Activated T-cell treated with anti-CD3 and anti-CD28 coated beads, Interleukin-2, amount 50 U/mL, for 1 hour (primary cell): ENCODE results near the gene THSD4.

Source experiments
- DNase-seq: peaks from one replicate; pipeline ENCODE4 v3.0.0-alpha.2; 2020

THSD4 gene

GRCh38 chr15:71114887-71115566 lies at the start of gene THSD4:
TSS of gene THSD4 (plus strand) at chr15:71115471.
- DNase-seq = peak; percentile 59

DNA sequence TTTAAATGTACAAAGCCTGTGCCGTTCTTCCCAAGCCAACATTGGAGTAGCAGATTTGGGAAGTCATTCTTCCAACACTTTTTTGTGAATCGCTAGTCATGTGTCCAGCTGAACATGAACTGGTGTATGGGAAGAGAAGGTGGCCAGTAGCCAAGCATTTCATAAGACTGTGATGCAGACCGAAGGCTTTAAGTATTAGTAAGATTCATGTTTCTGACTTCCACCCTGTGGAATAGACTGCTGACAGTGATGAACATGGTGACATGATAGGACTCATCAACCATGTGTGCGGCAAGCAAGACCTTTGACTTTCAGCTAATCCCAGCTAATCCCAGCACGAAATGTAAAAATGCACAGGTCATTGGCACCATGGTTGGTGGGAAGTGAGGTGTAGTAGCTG lies 48.3 kb upstream of the THSD4 start:
- DNase-seq = no peak

- no peak for DNase-seq
These were observed 45.6 kb upstream of the THSD4 start for GRCh38 chr15:71069693-71070092.

GRCh38 chr15:71071529-71071928 lies 43.7 kb upstream of the THSD4 start:
- no peak for DNase-seq

GRCh38 chr15:71072423-71072822 lies 42.8 kb upstream of the THSD4 start:
- DNase-seq = no peak

DNA sequence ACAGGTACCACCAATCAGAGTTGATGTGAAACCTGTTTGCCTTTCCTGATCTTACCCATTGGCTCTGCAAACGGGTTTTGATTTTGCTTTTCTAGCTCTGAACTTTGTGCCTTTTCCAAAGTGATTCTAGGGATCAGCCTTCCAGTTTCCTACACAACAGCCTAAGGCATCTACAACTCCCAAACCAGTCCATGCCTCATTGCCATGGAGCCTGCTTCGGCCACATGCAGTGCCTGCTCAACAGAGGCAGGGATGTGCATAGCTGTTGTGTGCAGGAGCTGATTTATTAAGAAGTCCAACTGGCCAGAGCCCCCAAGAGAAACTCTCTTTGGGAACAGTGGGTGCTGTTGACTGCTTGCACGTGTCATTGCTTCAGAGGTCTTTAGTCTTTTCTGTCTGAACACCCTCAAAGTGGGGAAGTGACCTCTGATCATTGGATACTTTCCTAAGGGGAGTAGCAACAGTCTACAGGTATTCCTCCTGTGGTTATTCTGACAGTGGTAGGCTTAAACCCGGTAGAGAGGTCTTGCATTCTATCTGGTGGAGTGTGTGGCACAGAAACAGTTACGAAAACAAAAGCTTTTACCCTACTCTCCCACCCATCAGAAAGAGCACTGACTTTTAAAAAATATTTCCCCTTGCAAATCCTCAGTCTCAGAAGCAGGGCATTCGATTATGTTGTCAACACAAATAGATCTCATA lies 36.6 kb upstream of the THSD4 start:
- no peak for DNase-seq

DNA sequence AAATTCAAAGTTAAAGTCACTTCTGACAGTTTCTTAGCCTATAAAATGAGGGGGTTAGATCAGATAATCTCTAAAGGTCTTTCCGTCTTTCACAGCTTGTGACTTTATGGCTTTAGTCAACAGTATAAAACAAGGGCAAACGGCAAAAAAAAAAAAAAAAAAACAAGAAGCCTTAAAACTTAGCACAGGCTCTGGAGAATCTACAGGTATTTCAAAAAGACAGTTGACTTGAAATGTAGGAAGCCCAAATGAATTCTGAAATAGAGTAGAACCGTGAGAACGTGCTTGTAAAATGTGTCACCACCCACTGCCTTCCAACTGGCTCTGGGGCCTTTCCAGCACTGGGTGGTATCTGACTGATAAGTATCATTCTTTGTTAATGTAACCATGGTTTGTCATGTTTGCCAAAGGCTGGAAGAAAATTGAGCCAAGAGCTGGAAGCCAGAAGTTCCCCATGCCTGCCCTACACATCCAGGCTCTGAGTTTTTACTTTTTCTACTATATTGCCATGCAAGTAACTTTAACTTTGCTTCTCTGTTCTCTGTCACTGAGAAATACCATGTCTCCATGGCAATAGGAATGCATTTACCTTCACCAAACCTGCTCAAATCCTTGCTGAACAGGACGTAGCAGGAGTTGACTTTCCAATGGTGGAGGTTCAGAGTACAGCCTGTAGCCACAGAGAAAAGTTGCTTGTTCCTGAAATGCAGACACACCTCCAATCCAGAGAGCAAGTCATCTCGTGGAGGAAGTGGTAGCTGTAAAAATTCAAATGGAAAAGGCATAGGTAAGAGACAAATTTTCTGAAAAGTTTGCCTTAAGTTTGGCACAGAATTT lies 35.8 kb upstream of the THSD4 start:
- no peak for DNase-seq

GRCh38 chr15:71080166-71080565 lies 35.1 kb upstream of the THSD4 start:
- no peak for DNase-seq

DNA sequence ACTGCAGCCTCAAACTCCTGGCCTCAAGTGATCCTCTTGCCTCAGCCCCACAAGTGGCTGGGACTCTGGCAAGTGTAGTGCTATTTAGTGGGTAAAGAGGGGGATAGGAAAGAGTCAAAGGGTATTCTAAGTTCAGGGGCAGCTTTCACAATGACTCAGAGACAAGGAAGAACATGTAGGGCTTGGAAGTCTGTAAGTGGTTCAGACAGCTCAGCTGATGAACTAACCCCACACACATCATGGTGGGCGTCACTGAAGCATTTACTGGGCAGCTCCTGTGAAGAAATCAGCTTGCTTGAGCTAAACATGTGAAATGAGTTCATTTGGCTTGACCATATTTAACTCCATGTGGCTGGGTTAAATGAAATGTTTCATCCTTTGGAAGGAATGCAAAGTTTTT lies 34.6 kb upstream of the THSD4 start:
- DNase-seq = no peak

DNA sequence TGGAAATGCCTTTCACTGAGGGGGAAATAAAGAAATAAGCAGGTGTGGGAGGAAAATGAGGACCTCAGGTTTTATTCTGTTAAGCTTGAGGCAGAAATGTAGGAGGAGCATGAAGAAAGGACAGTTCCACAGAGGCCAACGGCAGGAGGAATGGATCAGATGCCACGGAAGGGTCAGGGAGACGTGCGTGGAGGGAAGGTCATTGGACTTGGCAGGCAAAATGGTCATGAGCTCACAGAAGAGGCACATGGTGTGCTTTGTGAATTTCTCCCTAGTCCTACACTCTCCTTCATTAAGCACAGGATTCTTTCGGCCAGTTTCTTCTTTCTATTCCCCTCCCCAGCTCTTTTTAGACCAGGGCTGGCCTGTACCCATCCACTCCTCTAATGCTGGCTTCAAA lies 32.5 kb upstream of the THSD4 start:
- no peak for DNase-seq

DNA sequence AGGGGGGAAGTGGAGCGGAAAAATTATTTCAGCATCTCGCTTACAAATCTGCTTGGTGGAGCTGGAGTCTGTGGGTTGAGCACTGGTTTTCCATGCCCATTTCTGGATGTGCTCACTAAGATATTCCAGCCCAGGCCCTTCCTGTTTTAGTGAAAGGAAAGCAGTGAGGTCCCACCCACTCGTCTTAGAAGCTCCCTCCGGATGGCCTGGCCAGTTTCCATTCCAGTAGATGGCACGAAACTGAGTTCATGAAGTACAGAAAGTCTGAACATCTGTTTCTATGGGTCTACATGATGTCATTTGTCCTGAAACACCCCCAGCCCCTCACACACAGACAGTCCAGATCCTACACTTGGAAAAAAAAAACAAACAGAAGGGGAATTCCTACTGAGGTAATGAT lies 31.9 kb upstream of the THSD4 start:
- no peak for DNase-seq

DNA sequence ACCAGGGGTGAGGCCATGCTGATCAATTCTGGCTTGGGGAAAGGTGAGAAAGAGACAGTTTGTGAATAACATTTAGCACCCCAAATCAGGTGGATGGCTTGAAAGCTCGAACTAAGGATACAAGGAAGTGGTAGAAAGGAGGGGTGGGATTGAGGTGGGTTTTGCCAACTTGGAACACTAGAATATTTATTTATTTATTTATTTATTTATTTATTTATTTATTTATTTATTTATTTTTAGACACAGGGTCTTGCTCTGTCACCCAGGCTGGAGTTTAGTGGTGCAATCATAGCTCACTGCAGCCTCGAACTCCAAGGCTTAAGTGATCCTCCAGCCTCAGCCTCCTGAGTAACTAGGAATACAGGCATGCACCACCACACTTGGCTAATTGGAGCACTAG lies 31.0 kb upstream of the THSD4 start:
- no peak for DNase-seq

GRCh38 chr15:71085809-71086208 lies 29.5 kb upstream of the THSD4 start:
- DNase-seq = no peak

DNA sequence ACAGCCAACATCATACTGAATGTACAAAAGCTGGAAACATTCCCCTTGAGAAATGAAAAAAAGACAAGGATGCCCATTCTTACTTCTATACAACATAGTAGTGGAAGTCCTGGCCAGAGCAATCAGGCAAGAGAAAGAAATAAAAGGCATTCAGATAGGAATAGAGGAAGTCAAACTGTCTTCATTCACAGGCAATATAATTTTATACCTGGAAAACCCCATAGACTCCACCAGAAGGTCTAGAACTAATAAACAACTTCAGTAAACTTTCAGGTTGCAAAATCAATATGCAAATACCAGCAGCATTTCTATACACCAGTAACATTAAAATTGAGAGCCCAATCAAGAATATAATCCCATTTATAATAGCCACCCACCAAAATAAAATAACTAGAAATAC lies 27.1 kb upstream of the THSD4 start:
- no peak for DNase-seq

GRCh38 chr15:71088683-71089082 lies 26.6 kb upstream of the THSD4 start:
- no peak for DNase-seq

- no peak for DNase-seq
These were observed 25.5 kb upstream of the THSD4 start for GRCh38 chr15:71089801-71090200.

- DNase-seq = no peak
These were observed 23.7 kb upstream of the THSD4 start for GRCh38 chr15:71091601-71092000.

DNA sequence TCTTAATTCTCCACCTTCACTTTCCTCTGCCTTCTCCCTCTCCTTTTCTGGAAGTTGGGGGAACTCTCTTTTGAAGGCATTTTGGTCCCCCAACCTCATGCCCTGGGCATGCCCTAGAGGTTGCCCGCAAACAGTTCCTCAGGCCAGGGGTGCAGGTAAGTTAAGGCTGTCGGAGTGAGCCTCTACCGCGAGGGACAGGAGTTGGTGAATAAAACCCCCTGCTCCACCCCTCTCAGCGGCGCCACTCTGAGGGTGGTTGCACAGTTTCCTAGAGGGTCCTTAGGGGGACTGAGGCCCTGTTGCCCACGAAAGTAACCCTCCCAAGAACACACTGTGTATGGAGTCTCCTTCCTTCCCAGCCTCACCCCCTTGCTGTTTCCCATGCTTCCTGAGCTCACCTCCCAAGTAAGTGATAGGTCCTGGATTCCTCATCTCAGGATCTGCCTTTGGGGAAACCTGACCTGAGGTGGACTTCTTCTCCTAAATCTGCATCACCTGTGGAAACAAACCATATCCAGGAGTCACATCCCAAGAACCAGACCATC lies 23.1 kb upstream of the THSD4 start:
- DNase-seq = no peak

- DNase-seq = no peak
These were observed 21.9 kb upstream of the THSD4 start for GRCh38 chr15:71093054-71094024.

- DNase-seq = no peak
These were observed 21.1 kb upstream of the THSD4 start for GRCh38 chr15:71094137-71094536.

DNA sequence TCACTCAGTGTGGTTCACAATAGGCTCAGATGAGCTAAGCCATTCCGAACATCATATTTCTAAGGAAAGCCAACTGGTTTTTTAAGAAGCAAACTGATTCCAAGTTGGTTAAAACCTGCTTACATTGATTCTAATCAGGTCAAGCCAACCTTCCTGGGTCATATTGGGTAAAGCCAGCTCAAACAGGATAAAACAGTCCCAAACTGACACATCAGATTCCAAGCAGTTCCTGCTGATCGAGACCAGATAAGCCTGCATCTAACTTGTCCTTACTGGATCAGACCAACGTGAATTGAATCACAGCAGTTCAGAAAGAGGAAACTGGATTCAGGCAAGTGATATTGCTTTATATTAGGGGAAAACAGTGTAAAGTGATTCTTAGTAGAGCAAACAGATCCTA lies 18.6 kb upstream of the THSD4 start:
- no peak for DNase-seq

DNA sequence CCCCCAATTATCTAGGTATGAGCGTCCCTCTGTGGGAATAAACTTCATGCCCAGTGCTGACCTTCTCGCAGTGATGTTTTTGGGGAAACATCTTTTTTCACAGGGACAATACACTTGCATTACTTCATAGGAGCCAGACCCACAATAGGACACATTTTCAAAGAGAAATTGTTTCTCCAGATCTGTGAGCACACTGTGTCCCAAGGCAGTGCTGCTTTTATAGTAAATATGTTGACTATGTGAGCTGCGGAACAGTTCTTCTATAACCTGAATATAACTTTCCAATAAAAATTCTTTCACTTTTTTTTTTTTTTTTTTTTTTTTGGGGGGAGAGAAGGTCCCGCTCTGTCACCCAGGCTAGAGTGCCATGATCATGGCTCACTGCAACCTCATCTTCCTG lies 17.4 kb upstream of the THSD4 start:
- no peak for DNase-seq
